NCI-H128 (cell line): ENCODE measurements around the gene SDK1.

ENCODE experiments used
- DNase-seq: peaks from one replicate; lab custom pipeline; 2025; ENCODE audit not compliant: unreplicated experiment; lab: John Stamatoyannopoulos, UW

SDK1 gene

DNA sequence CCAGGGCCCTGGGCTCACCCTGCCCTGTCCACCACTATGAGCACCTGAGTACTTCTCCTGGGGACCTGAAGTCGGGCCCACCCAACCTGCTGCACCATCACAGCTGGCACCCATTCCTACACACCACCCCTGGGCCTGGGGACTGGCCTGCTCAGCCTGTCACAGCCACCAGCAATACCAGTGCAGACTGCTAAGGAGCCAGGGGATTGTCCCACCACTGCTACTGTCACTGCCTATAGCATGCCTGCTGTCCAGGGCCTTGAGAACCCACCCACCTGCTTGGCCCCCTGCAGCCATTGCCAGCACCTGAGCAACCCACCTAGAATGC, 756.2 kb downstream of the SDK1 start:
- no peak for DNase-seq

DNA sequence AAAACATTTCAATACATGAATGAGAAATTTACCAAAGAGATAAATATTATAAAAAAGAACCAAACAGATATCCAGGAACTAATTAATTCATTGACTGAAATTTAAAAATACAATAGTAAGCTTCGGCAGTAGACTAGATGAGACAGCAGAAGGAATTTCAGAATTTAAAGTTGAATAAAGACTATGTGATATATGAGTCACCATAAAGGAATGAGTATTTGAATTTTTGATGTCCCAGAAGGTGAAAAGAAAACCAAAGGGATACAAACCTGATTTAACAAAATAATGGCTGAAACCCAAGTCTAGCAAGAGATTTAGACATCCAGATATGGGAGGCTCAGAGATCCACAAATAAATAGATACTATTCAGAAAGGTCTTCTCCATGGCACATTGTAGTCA, 757.1 kb downstream of the SDK1 start:
- no peak for DNase-seq

DNA sequence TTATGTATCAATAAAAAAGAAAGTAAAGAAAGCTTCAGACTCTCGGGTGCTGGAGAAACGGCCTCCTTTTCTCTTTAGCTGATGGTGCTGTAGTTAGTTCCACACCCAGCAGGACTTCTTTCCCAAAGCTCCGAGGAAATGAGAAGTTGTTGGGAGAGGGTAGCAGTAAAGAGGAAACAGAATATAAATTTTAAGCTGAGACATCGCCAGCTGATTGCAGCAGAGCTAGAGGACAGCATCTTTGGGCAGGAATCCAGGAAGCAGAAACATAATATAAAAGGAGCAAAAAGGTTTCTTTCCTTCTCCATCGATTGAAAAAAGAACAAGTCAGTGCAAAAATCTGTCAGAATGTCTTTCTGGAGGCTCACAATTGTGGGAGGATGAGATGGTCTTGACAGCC, 764.1 kb downstream of the SDK1 start:
- DNase-seq = no peak

DNA sequence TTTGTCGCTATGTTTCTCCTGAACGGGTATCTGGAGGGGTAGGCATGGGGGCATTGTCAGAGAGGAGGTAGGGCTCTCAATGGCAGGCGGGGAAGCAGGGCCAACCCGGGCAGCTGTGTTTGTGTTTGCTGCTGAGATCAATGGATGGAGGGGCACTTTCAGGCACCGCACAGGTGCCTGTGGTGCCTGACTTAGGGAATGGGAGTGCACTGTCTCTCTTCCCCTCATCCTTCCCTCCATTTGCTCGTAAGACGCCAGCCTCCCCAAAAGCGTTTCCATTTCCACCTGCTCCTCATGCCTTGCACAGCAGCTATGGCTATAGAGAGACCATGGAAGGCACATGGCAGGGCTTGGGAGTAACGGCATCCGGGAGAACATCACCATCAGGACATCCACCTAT, 765.2 kb downstream of the SDK1 start:
- DNase-seq = no peak

DNA sequence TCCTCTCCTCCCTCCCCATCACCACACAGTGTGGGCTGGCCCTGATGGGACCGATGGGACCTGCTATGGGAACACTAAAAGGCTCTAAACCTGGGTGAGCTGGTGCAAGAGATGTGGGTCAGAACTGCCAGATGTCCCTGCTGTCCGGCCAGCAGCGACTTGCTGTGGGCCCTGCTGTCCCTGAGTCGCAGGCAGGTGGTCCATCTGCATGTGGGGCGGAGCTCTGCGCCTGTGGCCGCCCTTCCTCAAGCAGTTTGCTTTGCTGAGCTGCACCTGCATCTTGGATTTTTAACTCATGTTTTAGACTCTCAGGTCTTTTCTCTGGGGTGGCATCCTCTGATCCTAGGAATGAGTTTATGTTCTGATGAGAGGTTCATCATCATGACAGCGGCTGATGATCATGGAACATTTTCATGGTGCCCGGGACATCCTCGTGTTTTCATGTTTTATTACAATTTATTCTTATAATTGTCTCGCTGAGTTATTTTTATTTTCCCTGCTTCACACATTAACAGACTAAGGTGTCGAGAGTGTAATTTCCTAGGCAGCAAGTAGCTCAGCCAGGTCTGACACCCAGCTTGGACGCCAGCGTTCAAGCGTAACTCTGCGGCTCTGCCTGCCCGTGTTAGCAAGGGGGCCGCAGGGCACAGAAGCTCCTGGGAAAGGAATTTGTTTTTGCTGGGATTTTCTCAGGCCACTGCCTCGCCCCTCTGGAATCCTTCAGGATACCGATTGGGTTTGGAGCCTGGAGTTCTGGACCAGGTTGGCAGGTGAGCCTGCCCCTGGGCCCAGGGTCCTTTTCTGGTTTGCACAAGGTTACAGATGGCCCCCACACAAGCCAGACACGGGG, 765.8 kb downstream of the SDK1 start:
- no peak for DNase-seq

DNA sequence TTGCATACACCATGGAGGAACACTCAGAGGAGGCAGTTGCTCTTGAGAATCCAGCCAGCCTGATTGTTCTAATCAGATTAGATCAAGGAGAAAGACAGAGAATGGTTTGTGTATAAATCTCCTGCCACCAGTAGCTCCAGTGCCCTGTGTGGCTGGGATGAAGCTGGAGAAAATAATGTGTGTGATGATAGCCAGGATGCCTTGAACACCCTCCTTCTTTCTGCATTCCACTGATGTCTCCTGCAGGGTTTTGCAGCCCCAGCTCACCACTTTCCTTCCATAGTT, 766.4 kb downstream of the SDK1 start:
- DNase-seq = no peak

GRCh38 chr7:4067874-4068273, 766.8 kb downstream of the SDK1 start:
- DNase-seq = no peak

- DNase-seq = no peak
Measured at GRCh38 chr7:4068286-4068685, 767.2 kb downstream of the SDK1 start.

- no peak for DNase-seq
Measured at GRCh38 chr7:4069268-4070095, 768.4 kb downstream of the SDK1 start.

DNA sequence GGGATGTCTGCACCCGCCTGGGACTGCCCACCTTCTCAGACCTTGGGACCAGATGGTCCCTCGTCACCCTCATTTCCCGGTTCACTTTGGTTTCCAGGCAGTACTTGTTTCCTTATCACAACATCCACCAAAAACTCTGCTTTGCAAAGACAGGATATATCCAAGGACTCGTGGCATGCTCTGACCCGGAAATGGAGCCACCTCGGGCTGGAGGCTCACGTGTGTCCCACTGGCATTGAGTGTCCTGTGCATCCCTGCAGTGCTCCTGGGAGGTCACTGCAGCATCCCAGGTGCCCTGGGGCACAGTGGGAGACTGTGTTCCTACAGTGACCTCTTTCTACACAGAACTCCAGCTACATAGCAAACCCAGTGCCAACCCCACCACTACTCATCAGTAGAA, 769.2 kb downstream of the SDK1 start:
- no peak for DNase-seq

DNA sequence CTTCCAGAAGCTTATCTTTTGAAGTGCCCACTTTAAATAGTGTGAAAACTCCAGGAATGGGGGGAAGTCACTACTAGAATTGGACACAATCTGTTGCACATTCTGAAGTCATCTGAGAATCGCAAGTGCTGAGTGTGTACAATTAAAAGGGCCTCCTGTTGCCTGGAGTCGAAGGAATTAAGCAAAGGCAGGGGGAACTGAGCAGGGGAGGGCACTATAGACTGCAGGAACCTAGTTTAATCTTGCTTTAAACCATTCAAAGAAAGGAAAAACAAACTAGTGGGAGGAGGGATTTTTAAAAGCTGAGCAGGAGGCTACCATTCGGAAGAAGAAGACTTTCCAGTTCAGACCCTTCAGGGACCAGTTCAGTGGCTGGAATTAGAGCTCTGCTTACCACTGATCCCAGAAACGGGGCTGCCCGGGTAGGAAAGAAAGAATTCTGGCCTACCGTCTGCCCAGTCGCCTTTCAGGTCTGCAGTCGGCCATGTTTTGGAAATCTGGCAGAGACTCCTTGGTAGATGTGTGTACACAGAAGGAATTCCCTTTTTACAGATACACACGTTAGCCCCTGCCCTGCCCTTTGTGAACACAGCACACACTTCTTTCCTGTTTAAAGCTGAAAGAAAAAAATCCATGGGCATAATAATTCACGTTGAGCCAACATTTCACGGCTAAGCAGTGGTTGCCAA, 770.5 kb downstream of the SDK1 start:
- DNase-seq = no peak

DNA sequence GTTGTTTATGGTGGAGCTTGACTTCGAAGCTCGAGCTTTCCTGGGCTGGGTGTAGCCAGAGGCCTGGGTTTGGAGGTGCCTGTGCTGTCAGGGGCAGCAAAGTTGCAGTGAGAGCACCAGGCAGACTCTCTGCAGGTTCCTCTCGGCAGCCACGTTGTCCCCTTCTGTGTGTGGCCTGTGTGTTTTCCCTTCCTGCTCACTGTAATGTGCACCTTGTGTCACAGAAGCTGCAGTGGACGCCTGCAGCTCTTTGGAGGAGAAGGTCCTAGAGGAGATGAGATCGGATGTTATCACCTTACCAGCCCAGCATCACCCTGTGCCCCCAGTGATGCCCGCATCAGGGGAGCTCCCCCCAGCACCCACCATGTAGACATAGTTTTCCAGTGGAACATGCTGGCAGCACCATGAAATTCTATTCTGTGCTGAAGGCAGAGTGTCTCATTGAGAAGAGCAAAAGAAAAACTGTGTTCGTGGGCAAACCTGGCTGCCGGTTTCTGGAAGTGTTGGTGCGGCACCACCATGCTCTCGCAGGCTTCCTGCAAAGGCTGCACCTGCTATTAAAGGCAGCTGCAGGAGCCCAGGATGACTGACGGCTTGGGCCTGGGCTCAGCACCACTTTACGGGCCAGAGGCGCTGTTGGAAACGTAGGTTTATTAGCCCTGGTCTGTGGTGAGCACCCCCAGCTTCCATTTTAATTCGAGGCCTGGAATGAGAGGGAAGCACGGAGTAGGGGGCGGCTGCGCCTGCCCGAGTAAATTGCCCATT, 771.3 kb downstream of the SDK1 start:
- DNase-seq = no peak

GRCh38 chr7:4073052-4073451, 772.0 kb downstream of the SDK1 start:
- no peak for DNase-seq

DNA sequence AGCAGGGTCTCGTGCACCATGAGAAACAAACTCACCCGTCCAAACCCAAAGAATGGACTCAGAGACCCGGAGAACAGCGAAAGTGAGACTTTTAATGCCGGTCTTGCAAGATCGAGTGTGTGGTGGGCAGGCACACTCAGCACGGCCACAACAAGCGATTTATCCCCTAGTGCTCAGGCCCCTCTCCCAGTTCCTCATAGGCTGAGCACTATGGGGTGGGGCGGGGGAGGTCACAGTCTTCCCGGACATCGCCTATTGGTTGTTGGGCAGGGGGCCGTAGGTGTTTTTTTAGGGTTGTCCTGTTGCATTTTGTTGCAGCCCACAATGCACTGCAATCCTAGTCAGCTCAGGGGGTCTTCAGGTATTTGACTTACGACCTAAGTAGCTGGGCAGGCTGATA, 772.7 kb downstream of the SDK1 start:
- no peak for DNase-seq

DNA sequence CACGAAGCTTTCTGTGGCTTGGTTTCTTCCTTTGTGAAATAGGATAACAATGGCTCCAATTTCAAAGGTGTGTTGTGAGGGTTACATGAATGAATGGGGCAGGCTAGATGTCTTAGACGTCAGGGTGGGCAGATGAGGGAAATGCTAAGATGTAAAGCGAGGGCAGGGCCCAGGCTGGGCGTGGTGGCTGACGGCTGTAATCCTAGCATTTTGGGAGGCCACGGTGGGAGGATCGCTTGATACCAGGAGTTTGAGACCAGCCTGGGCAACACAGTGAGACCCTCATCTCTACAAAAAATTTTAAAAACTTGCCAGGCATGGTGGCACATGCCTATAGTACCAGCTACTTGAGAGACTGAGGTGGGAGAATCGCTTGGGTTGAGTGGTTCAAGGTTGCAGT, 773.4 kb downstream of the SDK1 start:
- no peak for DNase-seq

DNA sequence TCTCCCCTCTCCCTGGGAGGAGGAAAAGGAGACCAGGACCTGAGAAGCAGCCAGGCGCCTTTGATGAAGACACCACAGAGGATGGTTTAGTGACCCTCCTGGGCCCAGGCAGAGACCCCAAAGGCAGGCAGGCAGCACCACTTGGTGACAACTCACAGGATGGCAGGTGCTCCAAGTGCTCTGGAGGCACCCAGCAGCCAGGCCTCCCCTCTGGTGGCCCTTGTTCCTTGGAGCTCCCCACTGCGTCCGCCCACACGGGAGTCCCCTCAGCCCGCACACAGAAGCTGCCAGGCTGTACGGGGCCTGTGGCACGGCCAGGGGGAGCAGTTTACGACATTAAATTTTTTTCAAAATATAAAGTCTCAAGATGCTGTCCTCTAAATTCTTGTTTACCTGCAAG, 773.9 kb downstream of the SDK1 start:
- no peak for DNase-seq

DNA sequence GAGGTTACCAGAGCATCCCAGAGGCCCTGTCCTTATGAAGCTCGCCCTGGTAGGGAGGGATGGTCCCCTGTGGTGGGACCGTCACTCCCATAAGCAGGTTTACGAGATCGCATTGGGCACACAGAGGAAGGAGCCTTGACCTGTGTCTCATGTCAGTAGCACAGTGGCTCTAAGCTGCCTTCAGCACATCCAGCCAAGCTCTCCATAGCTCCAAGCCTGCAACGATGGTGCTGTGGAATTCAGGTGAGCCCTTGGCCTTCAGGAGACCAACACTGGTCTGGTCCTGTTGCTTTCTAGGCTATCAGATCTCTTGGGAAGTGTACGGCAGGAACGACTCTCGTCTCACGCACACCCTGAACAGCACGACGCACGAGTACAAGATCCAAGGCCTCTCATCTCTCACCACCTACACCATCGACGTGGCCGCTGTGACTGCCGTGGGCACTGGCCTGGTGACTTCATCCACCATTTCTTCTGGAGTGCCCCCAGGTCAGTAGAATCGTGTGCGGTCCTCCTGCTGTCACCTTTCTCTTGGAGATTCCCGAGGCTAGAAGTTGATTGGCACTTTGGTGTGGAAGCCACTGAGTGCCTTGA, 775.7 kb downstream of the SDK1 start:
- no peak for DNase-seq

DNA sequence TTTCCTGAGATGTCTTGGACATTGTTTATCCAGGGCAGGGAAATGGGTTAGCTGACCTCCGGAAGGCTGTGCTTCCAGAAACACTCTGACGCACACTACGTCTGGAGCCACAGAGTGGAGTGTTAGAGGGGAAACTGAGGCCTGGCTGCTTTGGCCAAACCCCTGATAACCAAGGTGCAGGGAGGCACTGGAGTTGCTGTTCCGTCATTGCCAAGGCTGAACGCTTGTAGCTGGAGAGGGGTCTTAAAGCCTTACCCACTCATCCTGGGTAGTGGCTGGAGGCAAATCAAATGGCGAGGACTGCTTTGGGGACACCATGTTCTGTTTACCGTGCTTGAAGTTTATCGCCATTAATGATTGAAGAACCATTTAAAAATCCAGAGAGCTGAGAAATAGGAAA, 776.9 kb downstream of the SDK1 start:
- DNase-seq = no peak

DNA sequence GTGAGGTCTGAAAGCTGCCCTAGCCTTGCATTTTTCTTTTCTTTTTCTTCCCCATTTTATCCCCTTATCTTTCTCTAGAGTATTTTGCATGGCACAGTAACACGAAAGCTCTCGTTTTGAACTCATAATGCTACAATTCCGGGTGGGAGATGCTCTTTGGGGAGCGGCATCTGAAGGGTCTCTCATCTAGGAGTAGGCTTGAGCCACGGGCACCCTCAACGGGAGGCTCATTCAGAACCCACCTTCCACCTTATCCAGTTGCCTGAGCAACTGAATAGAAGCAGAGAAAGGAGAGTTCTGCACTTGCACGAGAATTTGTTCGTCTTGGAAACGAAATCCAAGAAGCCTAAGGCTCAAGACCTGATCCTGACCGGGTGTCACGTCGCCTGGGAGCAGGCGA, 777.5 kb downstream of the SDK1 start:
- no peak for DNase-seq

- DNase-seq = no peak
Measured at GRCh38 chr7:4079366-4079765, 778.3 kb downstream of the SDK1 start.

DNA sequence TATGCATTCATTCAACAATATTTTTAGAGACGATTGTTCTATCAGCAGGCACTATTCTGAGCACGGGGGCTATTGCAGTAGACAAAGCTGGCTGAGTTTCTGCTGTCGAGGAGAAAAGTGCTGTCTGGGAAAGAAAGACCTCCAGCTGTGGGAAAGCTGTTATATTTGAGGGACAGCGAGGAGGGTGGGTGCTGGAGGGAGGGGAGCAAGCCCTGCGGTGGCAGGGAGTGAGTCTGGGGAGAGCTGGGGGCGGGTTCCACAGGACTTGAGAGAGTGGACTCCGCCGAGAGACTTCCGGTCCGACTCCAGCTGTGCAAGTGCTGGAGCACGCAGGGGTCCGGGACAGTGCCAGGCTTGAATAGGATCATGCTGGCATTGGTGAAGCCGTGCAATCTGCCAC, 778.9 kb downstream of the SDK1 start:
- no peak for DNase-seq
